HG03108 (cell line): ENCODE data around the gene TTYH3.
"Not testable (repeated sequence)": the region's sequence is repeated elsewhere in the genome, so short reads cannot be mapped to it uniquely, and the experiment has no call there.

ENCODE experiments used
- ATAC-seq: cut with Tn5 transposase; IDR thresholded peaks from one replicate; pipeline ENCODE4 v1.9.1; 2021; ENCODE audit warnings: moderate library complexity; ENCODE audit not compliant: unreplicated experiment

TTYH3 gene

DNA sequence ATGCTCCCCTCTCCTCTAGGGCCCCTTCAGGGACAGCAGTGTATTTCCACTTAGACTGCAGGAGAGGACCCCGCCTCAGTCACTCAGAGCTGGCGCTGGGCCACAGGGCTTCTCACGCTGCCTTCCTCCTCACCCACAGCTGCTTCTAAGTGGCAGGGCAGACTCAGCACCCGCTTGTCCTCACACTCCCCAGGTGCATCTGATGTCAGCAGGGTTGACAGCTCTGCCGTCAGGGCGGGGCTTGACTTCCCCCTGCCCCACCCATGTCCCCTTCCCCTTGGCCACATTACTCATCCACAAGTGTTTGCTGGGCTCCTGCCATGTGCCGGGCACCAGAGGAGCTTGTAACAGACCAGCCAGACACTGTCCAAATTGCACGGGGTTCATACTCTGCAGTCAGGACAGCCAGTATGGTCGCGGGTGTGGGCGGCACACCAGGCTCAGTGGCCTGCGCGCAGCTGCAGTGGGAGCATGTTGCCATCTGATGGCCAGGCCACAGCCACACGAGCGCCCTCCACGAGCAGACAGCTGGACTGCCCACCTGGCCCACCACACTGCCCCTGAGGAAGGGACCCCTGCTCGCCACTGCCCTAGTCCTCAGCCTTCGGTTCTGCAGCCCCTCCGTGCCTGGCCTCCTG lies 29.3 kb upstream of the TTYH3 start:
- no peak for ATAC-seq

DNA sequence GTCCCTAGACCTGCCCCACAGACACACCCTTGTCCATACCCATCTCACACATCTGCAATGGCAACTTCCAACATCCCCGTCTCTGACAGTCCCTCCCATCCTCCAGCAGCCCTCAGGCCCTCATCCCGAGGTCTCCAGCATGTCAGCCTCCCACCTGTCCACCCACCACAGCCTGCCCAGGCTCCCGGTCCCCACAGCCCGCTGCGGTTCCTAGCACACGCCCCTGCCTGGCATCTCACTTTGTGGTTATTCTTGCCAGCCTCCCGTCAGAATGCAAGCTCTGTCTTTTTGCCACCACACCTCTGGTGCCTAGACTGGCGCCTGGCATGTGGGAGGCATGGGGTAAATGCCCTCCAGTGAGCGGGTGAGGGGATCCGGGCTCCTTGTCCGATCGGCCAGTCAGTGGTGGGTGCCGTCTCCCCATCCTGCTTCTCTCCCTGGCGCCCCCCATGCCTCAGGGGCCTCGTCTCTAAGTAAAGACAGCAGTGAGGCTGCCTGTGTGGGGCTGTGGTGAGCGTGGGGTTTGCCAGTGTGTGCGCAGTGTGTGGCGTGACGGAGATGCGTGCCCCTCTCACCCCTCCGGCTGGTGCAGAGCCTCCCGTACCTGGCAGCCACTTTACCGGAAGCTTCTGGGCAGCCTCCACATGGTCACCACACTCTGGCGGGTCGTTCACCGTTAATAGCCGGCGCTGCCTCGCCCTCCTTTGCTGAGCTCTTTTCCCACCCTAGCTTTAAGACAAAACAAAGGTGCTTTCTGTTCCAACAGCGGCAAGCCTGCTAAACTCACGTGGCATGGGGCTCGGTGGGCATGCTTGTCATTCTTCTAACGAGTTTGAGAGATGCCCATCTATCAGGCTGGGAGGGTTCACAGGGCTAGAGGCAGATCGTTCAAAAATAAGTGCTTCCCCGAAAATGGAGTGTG lies 28.5 kb upstream of the TTYH3 start:
- no peak for ATAC-seq

DNA sequence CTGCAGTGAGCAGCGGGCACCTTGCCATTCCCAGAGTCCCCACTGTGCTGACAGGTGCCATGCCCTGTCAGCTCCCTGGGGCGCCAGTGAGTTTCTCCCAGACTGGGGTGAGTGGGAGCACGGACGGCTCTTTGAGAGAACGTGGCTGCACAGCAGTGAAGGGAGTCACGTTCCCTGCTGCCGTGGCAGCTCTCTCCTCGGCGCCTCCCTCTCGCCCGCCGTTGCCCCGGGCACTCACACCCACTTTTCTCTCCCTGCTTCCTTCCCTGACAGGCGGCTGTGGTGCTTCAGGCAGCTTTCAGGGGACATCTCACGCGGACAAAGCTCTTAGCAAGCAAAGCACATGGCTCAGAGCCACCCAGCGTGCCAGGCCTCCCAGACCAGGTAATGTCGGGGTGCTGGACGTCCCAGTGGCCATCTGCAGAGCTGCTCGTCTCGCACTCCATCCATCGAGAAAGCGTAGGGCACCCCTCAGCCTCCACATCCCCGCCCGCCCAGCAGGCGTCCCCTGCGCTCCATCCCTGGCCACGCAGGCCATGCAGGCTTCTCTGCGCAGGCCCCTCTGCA lies 27.1 kb upstream of the TTYH3 start:
- ATAC-seq: no peak

DNA sequence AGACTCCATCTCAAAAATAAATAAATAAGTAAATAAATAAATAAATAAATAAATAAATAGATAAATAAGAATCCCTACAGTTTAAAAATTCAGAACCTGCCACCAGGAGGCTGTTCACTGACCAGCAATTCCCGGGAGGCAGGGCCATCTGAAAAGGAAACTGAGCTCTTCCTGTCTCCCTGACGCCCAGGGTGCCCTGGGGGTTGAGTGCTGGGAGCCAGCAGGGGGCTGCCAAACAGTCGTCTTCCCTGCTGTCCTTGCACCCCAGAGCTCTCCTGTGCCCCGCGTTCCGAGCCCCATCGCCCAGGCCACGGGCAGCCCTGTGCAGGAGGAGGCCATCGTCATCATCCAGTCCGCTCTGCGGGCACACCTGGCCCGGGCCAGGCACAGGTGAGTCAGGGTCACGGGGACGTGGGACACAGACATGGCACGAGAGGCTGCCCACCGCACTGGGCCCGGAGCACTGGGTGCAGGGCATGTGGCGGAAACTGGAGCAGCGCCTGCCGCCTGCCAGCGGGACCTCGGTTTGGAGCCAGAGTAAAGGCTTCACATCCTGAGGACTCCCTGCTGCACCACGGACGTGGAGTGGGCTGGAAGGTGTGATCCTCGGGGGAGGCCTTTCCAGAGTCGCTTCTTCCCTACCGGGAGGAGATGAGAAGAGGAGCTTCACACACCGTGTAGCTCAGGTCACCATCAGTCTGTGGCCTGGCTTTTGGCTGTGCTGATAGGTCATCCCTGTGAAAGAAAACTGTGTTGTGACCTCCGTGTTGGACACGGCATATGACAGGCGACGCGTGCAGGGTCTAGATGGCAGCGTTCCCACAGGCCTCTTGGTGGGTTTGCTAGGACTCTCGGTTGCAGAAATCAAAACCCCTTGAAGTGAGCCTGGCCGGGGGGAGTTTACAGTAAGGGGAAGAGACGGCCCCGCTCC lies 25.9 kb upstream of the TTYH3 start:
- no peak for ATAC-seq

DNA sequence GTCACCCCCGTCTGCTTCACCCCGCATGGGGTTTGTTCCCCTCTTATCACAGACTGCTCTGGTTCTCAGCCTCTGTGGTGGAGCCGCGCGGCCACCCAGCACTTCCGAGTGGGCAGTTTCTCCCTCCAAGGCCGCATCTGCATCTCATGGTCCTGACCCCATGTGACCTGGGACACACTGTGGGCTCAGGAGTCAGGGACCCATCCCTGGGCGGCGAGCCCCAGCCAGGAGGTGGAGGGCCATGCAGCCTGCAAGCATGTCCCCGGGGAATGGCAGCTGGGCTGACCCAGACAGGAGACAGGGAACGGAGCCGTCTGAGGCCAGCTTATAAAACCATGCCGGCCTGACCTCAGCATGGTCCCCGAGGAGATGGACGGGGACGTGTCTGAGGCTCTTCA lies 25.2 kb upstream of the TTYH3 start:
- no peak for ATAC-seq

DNA sequence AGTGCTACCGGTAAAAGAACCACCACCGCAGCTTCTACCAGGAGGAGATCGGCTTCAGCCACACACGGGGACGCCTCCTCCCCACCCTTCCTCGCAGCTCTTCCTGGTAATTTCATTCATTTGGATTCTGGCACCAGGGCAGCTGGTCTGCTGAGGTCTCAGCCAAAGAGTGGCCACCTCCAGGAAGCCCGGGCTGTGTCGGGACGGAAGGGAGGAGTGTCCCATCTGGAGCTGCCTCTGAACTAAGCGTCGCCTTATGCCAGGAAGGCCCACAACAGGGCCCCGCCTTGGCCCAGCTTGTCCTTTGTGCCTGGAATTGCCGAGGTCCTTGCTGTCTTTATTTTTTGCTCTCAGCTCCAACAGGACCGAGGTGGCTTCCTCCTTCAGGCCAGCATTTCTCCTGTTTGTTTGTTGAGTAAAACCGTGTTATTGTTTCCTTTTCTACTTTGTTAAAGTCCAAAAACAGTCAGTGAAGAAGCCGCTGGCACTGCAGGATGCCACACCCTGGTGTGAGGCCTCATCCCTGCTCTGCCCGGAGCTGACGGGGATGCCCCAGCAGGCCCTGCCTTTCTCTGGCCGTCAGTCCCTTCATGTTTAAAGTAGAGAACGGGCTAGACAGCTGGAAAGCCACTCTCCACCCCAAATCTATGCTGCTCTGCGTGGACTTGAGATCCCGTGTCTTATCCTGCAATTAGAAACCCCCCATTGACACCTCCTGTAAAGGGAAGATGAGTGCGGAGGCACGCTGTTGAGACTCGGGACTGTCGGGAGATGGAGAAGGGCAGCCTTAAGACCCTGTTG lies 24.5 kb upstream of the TTYH3 start:
- ATAC-seq: no peak

DNA sequence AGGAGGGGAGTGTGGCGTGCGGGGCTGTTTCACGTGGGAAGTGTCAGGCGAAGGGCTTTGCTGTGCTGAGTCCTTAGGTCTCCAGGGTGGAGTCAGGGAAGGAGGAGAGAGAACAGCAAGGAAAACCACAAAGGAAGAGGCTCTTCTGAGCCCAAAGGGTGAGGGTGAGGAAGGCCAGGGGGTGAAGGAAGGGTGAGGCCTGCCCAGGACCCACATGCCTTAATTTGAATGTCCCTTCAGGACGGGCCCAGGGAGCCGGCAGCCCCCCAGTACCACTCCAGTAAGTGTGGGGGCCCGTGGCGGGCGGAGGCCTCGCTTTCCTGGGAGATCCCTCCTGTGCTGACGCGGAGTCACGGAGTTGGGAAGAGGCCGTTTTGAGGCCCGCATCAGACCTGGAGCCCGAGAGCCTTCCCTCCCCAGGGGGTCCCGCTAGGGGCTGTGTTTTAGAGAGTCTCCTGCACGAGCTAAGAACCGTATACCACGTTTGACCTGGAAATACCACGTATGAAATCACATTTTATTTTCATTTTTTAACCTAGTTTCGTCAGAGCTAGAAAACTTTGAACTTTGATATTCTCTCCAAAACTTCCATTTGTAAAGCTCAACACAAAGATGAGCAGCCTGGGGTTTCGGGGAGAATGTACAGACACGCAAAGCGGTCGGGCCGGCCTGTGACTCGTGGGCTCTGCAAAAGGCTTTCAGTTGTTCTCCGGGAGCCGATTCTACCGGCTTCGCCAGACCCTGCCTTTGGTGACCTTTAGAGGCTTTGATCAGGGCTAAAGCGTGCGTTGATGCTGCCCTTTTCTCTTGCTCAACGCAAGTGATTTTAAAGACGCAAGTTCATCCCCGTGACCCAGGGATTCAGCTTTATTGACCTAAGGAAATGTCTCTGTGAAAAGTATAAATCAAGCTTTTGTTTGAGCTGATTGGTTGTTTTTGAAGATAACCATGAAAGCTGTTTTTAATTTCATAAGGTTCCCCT lies 23.6 kb upstream of the TTYH3 start:
- ATAC-seq: no peak

DNA sequence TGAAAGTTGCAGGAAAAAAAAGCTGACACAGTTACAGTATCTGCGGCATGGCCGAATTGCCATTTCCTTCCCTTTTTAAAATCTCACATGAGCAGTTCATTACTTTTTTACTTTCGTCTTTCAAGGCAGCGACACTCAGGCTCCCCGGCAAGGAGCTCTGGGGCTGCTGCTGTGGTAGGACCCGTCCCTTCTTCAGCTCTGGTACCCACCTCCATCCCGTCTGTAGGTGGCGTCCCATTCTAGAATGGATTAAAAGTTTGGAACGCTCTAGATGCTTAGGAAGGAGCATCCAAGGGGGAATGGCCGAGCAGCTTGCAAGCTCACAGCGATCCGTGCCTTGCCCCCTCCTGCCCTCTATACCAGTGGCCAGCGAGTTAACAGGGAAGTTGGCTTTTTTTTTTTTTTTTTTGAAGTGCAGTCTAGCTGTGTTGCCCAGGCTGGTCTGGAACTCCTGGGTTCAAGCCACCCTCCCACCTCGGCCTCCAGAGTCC lies 22.8 kb upstream of the TTYH3 start:
- no peak for ATAC-seq

DNA sequence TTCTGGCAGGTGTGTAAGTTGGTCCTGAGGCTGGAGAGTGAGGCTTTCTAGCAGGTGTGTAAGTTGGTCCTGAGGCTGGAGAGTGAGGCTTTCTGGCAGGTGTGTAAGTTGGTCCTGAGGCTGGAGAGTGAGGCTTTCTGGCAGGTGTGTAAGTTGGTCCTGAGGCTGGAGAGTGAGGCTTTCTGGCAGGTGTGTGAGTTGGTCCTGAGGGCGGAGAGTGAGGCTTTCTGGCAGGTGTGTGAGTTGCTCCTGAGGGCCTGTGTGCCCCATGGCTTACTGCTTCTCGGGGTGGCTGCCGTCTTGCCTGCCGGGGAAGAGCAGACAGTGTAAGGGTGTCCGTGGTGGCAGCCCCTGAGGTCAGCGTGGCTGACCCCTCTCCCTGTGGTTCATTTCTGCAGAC lies 22.1 kb upstream of the TTYH3 start:
- not testable (repeated sequence) for ATAC-seq

DNA sequence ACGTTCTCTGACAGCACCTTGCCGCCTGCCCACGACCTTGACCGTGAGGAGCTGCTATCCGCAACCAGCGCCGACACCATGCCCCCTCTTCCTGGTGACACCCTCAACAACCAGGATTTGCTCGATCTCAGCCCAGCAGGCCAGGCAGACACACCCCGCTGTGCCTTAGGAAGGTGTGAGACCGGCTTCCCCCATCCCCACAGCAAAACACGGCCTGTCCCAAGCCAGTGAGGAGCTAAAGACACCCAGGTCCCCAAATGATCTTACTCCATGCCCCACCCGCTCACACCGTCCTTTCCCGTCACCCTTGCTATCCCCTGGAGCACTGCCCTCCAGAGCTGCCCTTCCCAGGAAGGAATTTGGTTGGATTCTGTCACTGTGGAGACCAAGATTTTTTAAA lies 21.3 kb upstream of the TTYH3 start:
- ATAC-seq: no peak

DNA sequence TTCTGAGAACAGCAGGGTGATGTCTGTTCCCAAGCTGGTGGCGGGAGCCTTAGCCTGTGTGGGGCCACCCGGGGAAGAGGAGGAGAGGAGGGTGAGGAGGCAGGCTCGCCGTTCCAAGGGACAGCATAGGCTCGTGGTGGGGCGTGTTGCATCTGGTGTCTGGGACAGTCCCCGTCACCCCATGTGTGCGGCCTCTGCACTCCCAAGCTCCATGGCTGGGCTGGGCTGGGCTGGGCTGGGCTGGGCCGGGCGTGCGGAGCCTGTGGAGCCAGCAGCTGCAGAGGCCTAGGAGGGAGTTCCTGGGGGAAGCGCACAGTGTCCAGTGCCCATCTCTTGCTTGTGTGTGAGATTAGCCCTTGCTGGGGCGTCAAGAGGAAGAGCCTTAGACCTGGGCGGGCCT lies 20.9 kb upstream of the TTYH3 start:
- ATAC-seq: no peak

DNA sequence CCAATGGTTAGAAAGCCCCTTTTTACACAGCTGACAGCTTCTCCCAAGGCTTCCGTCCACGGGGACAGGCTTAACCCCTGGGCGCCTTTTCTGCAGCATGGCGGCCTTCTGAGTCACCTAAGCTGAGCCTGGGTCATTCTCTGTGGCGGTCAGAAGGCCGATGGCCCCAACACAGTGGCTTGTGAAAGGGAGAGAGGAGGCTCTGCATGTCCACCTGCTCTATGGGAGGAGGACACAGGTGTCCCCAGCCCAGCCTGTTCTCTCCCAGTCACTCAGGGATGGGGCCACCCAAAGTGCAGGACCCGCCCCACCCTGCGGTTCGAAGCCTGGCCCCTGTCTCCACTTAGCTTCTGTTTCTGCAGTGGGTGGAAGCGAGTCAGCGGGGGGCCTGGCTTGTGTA lies 20.4 kb upstream of the TTYH3 start:
- ATAC-seq: no peak

DNA sequence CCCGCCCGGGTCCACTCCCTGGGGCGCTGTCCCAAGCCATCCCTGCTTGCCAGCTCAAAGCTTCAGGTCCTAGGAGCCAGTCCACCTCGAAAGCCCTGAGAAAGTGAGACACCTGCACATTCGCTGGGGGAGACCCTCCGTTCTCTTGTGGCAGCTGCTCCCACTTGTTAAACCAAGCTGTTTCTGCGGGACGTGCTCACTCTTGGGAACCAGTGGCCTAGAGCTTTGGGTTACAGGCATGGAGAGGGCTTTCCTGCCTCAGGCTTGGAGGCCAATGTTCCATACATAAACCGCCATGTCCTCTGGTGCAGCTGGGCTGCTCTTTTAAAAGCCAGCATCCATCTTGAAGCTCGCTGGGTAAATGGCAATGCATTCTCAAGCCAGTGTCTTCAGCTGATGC lies 19.9 kb upstream of the TTYH3 start:
- no peak for ATAC-seq

DNA sequence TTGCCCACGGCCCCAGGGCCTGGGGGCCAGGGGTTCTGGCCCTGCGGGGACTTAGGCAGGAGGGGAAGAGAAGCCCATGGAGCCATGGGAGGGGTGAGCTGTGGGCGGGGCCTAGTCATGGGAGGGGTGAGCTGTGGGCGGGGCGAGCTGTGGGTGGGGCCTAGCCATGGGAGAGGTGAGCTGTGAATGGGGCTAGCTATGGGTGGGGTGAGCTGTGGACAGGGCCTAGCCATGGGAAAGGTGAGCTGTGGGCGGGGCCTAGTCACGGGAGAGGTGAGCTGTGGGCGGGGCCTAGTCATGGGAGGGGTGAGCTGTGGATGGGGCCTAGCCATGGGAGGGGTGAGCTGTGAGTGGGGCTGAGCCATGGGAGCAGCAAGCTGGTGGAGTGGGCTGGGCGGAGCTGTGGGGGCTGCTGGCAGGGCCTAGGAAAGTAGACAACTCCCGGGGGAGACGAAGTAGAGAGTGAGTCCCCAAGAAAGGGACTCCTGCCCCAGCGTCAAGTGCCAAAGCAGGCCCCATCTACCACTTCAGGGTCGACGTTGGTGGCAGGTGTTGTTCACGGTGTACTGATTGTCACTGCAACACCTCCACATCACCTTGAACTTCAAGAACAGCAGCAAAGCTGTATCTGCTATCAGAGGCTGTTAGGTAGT lies 19.2 kb upstream of the TTYH3 start:
- no peak for ATAC-seq

DNA sequence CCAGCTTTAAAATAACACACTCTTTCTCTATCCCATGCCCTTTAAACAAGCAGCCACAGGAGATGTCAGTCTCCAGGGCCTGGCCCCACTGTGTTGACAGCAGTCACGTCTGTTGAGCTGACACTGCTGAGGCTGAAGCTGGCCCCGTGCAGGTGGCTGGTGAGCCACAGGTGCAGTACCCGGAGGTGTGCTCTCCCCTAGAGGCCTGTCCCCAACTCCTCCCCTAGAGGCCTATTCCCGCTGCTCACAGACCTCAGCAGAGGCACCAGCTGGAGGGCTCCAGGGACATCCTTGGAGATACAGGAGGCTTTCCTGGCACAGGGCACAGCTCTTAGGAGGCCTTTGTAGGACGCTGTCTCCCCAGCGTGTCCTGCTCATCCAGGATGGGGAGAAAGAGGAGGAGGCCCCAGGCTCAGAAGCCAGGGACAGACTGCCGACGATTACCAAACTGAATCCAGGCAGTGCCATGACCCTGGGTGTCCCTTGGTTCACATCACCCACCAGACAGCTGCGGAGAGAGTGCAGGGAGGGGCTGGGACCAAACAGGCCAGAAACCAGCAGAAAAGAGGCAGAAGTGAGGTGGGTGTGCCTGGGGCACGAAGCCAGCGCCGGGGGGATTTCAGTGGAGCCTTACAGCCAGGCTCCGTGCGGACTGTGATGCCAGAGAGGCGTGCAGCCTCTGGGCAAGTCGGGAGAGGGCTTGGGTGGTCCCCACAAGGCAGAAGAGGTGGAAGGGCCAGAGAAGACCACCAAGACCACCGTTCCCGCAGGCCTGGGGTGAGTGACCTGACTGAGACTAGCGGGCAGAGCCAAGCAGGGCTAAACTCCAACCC lies 18.5 kb upstream of the TTYH3 start:
- ATAC-seq: no peak

DNA sequence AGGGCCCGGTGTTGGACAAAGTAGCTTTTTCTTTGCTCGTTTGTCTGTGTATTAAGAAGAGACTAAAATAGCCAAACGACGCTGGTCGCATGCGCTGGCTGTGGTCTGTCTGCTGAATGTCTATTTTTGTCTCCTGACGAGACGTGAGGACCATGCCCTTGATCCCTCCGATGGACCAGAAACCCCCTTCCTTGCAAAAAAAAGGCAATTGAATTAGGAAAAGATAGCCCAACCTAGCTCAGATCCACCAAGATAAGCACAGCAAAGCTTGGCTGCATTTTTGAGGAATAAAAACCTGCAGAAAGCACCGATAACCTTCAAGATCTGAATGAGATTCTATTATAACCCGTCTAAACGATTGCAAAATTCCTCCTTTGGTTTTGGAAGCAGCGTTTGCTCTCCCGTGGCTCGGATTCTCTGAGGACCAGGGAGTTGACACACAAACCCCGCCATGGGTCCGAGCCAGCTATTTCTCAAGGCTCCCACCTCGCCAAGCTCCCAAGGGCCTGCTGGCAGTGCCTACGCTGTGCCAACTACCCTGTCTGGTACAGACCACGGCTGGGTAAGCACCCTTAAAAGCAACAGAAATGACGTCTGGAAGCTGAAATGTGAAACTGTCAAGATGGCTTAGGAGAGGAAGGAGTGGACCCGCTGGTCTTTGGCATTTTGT lies 17.7 kb upstream of the TTYH3 start:
- no peak for ATAC-seq
